NOMO-1 (cell line): ENCODE results near the gene UBB.

Source experiments
- DNase-seq, 2 experiments: peaks; one replicate each; lab custom pipeline; 2025; ENCODE audit not compliant: unreplicated experiment in 2 of 2; lab: John Stamatoyannopoulos, UW

The UBB gene

DNA sequence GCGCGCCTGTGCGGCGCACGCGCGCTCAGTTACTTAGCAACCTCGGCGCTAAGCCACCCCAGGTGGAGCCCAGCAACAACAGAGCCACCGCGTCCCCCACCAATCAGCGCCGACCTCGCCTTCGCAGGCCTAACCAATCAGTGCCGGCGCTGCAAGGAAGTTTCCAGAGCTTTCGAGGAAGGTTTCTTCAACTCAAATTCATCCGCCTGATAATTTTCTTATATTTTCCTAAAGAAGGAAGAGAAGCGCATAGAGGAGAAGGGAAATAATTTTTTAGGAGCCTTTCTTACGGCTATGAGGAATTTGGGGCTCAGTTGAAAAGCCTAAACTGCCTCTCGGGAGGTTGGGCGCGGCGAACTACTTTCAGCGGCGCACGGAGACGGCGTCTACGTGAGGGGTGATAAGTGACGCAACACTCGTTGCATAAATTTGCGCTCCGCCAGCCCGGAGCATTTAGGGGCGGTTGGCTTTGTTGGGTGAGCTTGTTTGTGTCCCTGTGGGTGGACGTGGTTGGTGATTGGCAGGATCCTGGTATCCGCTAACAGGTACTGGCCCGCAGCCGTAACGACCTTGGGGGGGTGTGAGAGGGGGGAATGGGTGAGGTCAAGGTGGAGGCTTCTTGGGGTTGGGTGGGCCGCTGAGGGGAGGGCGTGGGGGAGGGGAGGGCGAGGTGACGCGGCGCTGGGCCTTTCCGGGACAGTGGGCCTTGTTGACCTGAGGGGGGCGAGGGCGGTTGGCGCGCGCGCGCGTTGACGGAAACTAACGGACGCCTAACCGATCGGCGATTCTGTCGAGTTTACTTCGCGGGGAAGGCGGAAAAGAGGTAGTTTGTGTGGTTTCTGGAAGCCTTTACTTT is at the start of gene UBB:
Gene UBB, plus strand, starts transcription at position 452 of the 856 bp plus-strand sequence. CDS start 817 bp downstream, outside the sequence.
- DNase-seq: peak; percentile 95 to 97

DNA sequence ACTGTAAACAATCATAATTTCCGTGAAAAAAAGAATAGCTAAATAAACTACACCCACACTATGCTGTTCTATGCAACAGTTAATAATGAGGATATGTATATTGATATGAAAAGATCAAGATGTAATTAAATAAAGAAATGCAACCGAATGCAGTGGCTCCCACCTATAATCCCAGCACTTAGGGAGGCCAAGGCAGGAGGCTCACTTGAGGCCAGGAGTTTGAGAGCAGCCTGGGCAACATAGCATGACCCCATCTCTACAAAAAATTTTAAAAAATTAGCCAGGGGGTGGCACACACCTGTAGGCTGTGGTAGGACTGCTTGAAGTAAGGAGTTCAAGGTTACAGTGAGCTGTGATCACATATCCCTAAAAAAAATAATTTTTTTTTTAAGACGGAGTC is 42.5 kb upstream of the UBB start:
- no peak for DNase-seq

- no peak for DNase-seq
Measured at GRCh38 chr17:16339402-16339801, 41.5 kb upstream of the UBB start.

DNA sequence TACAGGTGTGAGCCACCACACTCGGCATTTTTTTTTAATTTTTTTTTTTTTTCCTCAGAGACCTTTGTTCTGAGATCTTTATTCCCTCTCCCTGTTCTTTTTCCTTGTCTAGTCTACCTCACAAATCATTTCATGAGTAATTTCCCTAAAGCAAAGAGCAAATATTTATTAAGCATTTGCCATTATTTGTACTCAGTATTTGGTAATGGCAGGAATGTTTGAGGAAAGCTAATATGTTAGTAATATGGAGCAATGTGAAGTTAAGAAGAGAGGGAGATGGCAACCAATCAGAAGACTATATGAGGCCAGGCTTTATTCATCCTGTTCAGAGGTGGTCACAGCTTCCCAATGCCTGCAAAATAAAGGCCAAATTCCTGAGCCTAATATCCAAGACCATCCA is 40.9 kb upstream of the UBB start:
- no peak for DNase-seq

- DNase-seq: no peak
Measured at GRCh38 chr17:16342979-16343378, 37.9 kb upstream of the UBB start.

- DNase-seq: no peak
Measured at GRCh38 chr17:16343569-16343968, 37.3 kb upstream of the UBB start.

- no peak for DNase-seq
Measured at GRCh38 chr17:16345565-16345964, 35.3 kb upstream of the UBB start.

DNA sequence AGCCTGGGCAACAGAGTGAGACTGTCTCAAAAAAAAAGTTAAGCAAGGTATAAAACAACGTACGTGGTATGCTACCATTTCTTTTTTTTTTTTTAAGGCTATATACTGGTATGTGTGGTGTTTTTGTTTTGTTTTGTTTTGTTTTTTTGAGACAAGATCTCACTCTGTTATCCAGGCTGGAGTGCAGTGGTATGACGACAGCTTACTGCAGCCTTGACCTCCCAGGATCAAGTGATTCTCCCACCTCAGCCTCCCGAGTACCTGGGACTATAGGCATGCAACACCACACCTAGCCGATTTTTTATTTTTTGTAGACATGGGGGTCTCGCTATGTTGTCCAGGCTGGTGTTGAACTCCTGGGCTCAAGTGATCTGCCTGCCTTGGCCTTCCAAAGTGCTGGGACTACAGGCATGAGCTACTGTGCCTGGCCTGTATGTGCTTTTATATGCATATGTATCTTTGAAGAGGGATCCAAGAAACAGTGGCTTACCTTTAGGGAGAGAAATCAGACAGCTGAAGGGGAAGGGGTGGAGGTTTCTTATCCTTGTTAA is 34.1 kb upstream of the UBB start:
- no peak for DNase-seq

GRCh38 chr17:16348586-16348985 is 32.3 kb upstream of the UBB start:
- no peak for DNase-seq

- DNase-seq: no peak
Measured at GRCh38 chr17:16349431-16349830, 31.5 kb upstream of the UBB start.

DNA sequence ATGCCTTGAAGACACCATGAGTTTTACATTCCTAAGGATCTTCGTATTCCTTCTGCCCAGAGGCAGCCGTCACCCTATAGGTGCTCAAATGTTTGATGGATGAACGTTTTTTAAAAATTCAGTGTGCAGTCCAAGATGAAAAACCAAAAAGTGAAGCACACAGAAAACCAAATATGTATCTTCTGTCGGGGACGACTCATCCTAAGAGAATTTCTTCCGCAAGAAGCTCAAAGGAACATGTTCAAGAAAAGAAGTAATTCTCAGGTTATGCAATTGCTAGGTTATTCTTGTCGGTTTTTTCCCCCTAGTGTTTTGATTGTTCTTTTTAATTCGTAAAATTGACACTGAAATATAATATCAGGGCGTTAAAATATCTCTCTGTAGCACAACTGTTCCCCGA is 29.1 kb upstream of the UBB start:
- DNase-seq: no peak

GRCh38 chr17:16352303-16352666 is 28.6 kb upstream of the UBB start:
- peak in 1 of 2 experiments; percentile 24 for DNase-seq

- peak; percentile 34 to 55 for DNase-seq
Measured at GRCh38 chr17:16352667-16353316, 28.1 kb upstream of the UBB start.

DNA sequence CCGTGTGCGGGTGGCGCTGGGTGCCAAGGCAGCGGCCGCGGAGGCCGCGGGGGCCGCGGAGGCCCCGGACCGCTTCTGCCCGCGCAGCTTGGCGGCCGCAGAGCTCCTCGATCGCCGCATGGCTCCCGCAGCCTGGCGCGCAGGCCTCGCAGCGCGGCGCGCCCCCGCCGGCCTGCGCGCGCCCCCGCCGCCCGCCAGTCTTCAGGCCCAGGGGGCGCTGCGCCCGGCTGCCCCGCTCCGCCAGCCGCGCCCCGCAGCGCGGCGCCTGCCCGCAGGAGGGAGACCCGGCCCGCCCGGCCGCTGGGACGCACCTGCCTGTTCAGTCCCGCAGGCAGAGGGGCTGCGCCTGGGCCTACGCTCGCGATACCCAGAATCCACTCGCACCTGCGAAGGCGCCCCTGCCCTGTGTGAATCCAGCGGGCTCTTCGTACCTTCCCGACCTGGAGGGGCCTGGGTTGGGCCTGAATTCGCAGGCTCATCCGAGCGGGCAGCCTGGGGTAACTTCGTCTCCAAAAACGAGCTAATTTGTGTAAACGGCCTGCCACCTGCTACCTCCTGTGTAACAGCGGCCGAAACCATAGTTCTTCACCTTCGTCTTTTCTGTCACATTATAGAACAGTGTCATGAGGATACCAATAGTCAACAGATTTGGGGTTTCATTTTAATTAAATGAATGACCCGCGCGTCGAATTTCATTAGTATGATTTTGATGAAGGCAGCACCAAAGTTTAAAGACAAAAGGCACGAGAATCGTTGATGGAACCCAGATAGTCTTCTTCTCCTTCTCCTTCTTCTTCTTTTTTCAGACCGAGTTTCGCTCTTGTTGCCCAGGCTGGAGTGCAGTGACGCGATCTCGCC is 27.3 kb upstream of the UBB start, which contains the start of gene CENPV:
Gene CENPV, minus strand, starts transcription at position 153 of the 858 bp plus-strand sequence. Its CDS starts 33 bp downstream, at position 120.
- peak; percentile 34 to 59 for DNase-seq

DNA sequence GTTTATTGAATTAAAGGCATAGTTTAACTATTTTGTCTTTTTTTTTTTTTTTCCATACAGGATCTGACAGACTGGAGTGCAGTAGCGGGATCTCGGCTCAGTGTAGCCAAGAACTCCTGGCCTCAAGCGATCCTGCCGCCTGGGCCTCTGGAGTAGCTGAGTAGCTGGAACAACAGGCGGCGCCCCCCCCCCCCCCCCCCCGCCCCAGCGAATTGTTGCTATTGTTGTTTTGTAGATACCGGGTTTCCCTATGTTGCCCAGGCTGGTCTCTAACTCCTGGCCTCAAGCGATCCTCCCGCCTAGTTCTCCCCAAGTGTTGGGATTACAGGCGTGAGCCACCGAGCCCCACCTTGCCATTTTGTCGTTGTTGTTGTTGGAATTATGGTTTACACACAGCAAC is 26.3 kb upstream of the UBB start:
- no peak for DNase-seq

GRCh38 chr17:16358394-16358793 is 22.5 kb upstream of the UBB start:
- no peak for DNase-seq

GRCh38 chr17:16361874-16362273 is 19.0 kb upstream of the UBB start:
- no peak for DNase-seq

DNA sequence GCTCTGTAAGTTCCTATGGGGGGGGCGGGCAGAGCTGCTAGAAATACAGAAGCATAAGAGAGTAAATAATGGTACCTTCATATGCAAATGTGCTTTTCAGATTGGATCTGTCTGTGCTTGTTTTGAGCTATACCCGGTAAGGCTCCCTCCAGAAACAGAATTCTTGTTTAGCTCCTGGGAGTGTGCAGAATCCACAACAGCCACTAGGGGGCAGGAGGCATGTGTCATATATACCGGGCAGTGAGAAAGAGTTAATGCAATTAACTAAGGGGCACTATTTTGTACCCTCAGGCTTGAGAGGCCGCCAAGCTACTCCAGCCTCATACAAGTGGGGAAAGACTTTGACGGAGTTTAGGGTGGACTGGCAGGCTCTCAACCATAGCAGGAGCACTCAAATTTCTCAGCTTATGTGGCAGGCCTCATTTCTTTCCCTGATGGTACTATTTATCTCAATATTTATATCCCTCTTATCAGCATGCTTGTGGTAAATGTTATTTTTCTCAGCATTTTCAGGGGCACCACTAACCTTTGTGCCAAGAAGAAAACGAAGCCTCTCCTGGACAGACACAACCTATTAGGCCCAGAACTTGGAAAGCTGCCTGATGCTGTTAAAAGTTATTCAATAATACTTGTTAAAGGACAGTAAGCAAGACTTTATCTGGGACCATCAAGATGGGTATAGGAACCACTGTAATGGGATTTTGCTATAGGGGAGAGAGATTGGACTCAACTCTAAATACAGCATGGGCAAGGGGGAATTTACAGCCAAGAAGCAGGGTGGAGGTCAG is 16.9 kb upstream of the UBB start:
- peak; percentile 47 to 73 for DNase-seq

DNA sequence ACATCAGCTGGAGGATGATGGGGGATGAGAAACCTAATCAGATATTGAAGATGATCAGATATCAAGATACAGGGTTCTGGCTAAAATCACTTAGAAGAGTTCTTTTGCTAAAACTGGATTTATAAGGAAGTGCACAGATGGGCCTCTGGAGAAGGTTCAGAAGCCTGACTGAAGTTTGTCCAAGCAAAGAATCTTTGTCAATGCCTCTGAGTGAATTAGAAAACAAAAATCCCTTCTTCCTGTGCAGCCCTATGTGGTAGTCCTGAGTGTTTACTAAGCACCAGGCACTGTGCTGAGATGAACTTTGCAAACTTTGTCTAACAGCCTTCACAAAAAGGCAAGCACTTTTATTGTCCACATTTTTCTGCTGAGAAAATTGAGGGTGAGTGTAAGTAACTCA is 16.3 kb upstream of the UBB start:
- DNase-seq: peak in 1 of 2 experiments; percentile 6

DNA sequence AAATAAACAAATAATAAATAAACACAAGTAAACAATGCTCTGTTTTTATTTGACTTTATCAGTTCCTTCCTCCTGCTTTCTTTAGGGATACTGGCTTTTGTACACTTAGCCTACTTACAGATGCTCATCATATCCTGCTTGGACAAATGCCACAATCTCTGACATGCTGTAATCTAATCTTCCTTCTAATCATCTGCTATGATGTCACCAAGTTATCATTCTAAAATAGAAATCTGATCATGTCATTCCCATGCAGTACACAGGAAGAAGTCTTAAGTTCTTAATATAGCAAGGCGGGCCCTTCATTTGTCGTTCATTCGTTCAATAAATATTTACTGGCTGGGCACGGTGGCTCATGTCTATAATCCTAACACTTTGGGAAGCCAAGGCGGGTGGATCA is 9.1 kb upstream of the UBB start:
- no peak for DNase-seq
